Measurements from ENCODE around the gene PPM1L.

DNA sequence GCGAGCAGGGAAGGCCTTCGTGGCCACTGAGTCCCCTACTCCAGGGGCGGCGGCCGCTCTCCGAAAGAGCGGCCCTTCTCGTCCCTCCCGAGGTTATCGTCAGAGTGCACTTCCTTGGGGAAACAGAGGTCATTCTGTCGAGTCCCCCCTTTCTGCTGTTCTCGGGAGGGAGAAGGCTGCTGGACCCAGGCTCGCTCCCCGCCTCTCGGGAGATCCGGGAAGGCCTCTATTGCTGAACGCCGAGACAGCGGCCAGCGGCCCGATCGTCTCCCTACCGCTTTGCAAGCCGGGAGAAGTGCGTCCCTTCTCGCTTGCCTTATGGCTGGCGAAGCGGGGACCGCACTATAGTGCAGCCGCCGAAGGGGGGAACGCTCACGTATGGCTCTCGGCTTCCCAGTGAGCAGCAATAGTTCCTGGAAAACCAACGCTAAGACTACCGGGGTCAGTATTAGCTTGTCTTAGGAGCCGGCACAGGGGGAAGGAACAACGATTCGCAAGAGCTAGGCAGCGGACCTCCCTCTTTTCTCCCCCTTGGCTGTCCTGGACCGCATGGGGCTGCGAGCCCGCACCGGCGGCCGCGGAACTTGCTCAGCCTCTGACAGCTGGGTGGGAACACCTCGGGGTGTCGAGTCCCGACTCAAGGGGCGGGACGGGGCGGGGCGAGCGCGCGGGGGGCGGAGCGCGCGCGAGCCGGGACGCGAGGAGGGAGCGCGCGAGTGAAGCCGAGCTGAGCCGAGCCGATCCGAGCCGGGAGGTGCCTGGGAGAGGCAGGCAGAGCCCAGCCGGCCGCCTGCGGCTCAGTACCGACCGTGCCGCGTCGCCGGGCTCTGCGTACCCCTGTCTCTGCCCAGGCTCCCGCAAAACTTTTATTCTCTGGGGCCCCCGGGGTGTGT lies 930 bp upstream of the PPM1L start:
- TF ChIP-seq, protein P1, sequence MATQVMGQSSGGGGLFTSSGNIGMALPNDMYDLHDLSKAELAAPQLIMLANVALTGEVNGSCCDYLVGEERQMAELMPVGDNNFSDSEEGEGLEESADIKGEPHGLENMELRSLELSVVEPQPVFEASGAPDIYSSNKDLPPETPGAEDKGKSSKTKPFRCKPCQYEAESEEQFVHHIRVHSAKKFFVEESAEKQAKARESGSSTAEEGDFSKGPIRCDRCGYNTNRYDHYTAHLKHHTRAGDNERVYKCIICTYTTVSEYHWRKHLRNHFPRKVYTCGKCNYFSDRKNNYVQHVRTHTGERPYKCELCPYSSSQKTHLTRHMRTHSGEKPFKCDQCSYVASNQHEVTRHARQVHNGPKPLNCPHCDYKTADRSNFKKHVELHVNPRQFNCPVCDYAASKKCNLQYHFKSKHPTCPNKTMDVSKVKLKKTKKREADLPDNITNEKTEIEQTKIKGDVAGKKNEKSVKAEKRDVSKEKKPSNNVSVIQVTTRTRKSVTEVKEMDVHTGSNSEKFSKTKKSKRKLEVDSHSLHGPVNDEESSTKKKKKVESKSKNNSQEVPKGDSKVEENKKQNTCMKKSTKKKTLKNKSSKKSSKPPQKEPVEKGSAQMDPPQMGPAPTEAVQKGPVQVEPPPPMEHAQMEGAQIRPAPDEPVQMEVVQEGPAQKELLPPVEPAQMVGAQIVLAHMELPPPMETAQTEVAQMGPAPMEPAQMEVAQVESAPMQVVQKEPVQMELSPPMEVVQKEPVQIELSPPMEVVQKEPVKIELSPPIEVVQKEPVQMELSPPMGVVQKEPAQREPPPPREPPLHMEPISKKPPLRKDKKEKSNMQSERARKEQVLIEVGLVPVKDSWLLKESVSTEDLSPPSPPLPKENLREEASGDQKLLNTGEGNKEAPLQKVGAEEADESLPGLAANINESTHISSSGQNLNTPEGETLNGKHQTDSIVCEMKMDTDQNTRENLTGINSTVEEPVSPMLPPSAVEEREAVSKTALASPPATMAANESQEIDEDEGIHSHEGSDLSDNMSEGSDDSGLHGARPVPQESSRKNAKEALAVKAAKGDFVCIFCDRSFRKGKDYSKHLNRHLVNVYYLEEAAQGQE (IDR thresholded peaks at IDR 0.05; ENCODE audit: insufficient replicate concordance, low read depth): no peak
- TF ChIP-seq, protein P2, sequence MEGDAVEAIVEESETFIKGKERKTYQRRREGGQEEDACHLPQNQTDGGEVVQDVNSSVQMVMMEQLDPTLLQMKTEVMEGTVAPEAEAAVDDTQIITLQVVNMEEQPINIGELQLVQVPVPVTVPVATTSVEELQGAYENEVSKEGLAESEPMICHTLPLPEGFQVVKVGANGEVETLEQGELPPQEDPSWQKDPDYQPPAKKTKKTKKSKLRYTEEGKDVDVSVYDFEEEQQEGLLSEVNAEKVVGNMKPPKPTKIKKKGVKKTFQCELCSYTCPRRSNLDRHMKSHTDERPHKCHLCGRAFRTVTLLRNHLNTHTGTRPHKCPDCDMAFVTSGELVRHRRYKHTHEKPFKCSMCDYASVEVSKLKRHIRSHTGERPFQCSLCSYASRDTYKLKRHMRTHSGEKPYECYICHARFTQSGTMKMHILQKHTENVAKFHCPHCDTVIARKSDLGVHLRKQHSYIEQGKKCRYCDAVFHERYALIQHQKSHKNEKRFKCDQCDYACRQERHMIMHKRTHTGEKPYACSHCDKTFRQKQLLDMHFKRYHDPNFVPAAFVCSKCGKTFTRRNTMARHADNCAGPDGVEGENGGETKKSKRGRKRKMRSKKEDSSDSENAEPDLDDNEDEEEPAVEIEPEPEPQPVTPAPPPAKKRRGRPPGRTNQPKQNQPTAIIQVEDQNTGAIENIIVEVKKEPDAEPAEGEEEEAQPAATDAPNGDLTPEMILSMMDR (IDR thresholded peaks at IDR 0.05; ENCODE audit: insufficient read depth, low read length): no peak
- no peak; the same call in none of the 2 replicates for TF ChIP-seq POLR2AphosphoS5 (IDR thresholded peaks at IDR 0.05; ENCODE audit: low read depth)
